Measurements from ENCODE around the gene MTRR. TPM values are rescaled to one million over a fixed set of nuclear protein-coding genes. Genes with fewer than 3 reads are reported as not detected.
A peak's percentile ranks its signal among the peaks of the same experiment; 100 is the strongest.

Gene MTRR
- total and polyA plus RNA-seq, 2 of the 4 experiments (the other 2 are of a cell fraction) = 33.2 to 33.5 TPM

GRCh38 chr5:7897014-7897600, 28.2 kb downstream of the MTRR start:
- no peak overlapping the region for H3K27ac ChIP-seq (ENCODE audit: insufficient read depth, low read length)
- H3K4ac ChIP-seq (ENCODE audit: low read depth, low read length) = no peak overlapping the region
- no peak overlapping the region for H2BK5ac ChIP-seq (ENCODE audit: low read depth, low read length, poor library complexity, severe bottlenecking)
- H3K4me3 ChIP-seq (ENCODE audit: insufficient read depth, low read depth, low read length) = no peak overlapping the region
- H3K9me3 ChIP-seq (ENCODE audit: control insufficient read depth, insufficient read depth, low read length) = no peaks in the 10 kb centered on the region
- dilution Hi-C loops (cut with HindIII; ENCODE audit: low sequenced_read_pairs, unreplicated experiment) (no loop called here), intact Hi-C loops (cut with micrococcal nuclease) (no loop called here), in situ Hi-C loops (cut with MboI; ENCODE audit: low sequenced_read_pairs) (loop anchor here (25.0 kb wide), 2 partner anchors 1165 to 1640 kb away; partner anchors contain the start of gene SEMA5A)
- H3K36me3 ChIP-seq (ENCODE audit: control insufficient read depth, insufficient read depth, low read length) = peaks cover 38% of the 10 kb centered on the region
- no peak overlapping the region for H2AFZ ChIP-seq (replicated peaks; ENCODE audit: low read length, poor library complexity)
- no TSS peak for BruUV-seq (replicated peaks)
- H3K9me1 ChIP-seq (ENCODE audit: insufficient read depth, low read length) = peaks cover 7% of the 10 kb centered on the region; the same call in 1 of the 2 replicates
- WGBS, 2 experiments (ENCODE audit: extremely low coverage in 2 of 2, insufficient read length in 1 of 2) = no CpG with 5 or more reads among the region's 5 CpGs
- H2BK20ac ChIP-seq (ENCODE audit: low read depth, low read length) = no peak overlapping the region
- no peak overlapping the region for H4K5ac ChIP-seq (ENCODE audit: low read depth, low read length)
- no peak overlapping the region for H2BK15ac ChIP-seq (ENCODE audit: low read depth, low read length)
- no peak overlapping the region for H2AK9ac ChIP-seq (replicated peaks; ENCODE audit: low read depth, low read length, poor library complexity)
- no peak overlapping the region for H3K23ac ChIP-seq (ENCODE audit: low read depth, low read length)
- no peak overlapping the region for H3K9ac ChIP-seq (ENCODE audit: low read depth, low read length)
- ChIA-PET POLR2A (ENCODE audit: unreplicated experiment) (interaction anchor here (0.6 kb wide), 1 partner anchor 9 kb away, joined by 3 read pairs; no protein-coding TSS in a partner anchor), CTCF (interaction anchor here (1.2 kb wide), 1 partner anchor 10 kb away, joined by 4 read pairs; no protein-coding TSS in a partner anchor)
- H3K27me3 ChIP-seq (ENCODE audit: control insufficient read depth, insufficient read depth, low read length) = no peaks in the 10 kb centered on the region
- no peak overlapping the region for H4K91ac ChIP-seq (ENCODE audit: insufficient read depth, low read depth, low read length)
- no peak for ATAC-seq (ENCODE audit: low read depth)
- DNase-seq = peak; percentile 52
- no peak overlapping the region for H3K4me2 ChIP-seq (ENCODE audit: low read depth, low read length)
- no peak overlapping the region for H3K56ac ChIP-seq (ENCODE audit: extremely low read depth, insufficient read depth, low read length)
- TF ChIP-seq RAD21 (IDR thresholded peaks at IDR 0.05; ENCODE audit: low read length) = peak; percentile 38
- TF ChIP-seq FOS (IDR thresholded peaks at IDR 0.05; ENCODE audit: low read depth, low read length) = 0 out of 2 replicates have a peak, but pooled peaks have one; percentile 7
- peak; percentile 40; the same call in 1 of the 2 replicates for TF ChIP-seq SMC3 (IDR thresholded peaks at IDR 0.05; ENCODE audit: low read depth, low read length)
- TF ChIP-seq, protein P1, sequence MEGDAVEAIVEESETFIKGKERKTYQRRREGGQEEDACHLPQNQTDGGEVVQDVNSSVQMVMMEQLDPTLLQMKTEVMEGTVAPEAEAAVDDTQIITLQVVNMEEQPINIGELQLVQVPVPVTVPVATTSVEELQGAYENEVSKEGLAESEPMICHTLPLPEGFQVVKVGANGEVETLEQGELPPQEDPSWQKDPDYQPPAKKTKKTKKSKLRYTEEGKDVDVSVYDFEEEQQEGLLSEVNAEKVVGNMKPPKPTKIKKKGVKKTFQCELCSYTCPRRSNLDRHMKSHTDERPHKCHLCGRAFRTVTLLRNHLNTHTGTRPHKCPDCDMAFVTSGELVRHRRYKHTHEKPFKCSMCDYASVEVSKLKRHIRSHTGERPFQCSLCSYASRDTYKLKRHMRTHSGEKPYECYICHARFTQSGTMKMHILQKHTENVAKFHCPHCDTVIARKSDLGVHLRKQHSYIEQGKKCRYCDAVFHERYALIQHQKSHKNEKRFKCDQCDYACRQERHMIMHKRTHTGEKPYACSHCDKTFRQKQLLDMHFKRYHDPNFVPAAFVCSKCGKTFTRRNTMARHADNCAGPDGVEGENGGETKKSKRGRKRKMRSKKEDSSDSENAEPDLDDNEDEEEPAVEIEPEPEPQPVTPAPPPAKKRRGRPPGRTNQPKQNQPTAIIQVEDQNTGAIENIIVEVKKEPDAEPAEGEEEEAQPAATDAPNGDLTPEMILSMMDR (conservative IDR thresholded peaks at IDR 0.05; ENCODE audit: low read depth, low read length) = peak; percentile 45
- no peak for TF ChIP-seq RCOR1 (IDR thresholded peaks at IDR 0.05; ENCODE audit: insufficient replicate concordance, low read length)
- H3K14ac ChIP-seq (replicated peaks; ENCODE audit: low read depth, low read length) = no peak overlapping the region
- H3K79me1 ChIP-seq (ENCODE audit: low read depth in 1 of 2, low read length in 2 of 2) = peaks cover 0 to 4% of the 10 kb centered on the region in 2 experiments; a peak in 2 of 4 replicates
- H3K4me1 ChIP-seq (ENCODE audit: control insufficient read depth, insufficient read depth, low read length) = peaks cover 2% of the 10 kb centered on the region; the same call in 1 of the 2 replicates
- H4K20me1 ChIP-seq (ENCODE audit: insufficient read depth, low read length) = no peaks in the 10 kb centered on the region
- no peak overlapping the region for H4K8ac ChIP-seq (ENCODE audit: low read depth in 2 of 2, low read length in 2 of 2)
- H3K18ac ChIP-seq (ENCODE audit: low read depth, low read length) = no peak overlapping the region
- H2BK120ac ChIP-seq (ENCODE audit: low read depth, low read length) = no peak overlapping the region
- H2AK5ac ChIP-seq (ENCODE audit: low read depth, low read length) = no peak overlapping the region
